GM12878 (cell line): ENCODE data around the gene ZNF682.
A peak's percentile ranks its signal among the peaks of the same experiment; 100 is the strongest.

ENCODE experiments used
- CHD4 ChIP-seq: fragments of 200-600 bp; sonication (generic); IDR thresholded peaks from 2 replicates; pipeline ENCODE4 v1.6.1; 2016; ENCODE audit warnings: mild to moderate bottlenecking
- CTCF ChIP-seq, 3 experiments: IDR thresholded peaks in 2 of 3; conservative IDR thresholded peaks in 1 of 3; 2 replicates each; pipeline ENCODE4 v1.5.1; 2011; ENCODE audit warnings: low read depth in 3 of 3, low read length in 3 of 3, mild to moderate bottlenecking in 3 of 3, control low read depth in 2 of 3, moderate library complexity in 2 of 3, inconsistent platforms in 1 of 3, mixed read lengths in 1 of 3; ENCODE audit not compliant: control insufficient read depth in 2 of 3, insufficient read depth in 1 of 3; ENCODE audit errors: extremely low read depth in 1 of 3
- EP300 ChIP-seq, 2 experiments: fragments of 150-350 bp in 1 of 2; IDR thresholded peaks; 2 replicates each; pipeline ENCODE4 v1.6.1; 2011 to 2012; ENCODE audit warnings: low read depth in 2 of 2, low read length in 2 of 2, borderline replicate concordance in 1 of 2, improper control_type of control experiment in 1 of 2, inconsistent platforms in 1 of 2; ENCODE audit not compliant: control insufficient read depth in 1 of 2
- FOXM1 ChIP-seq: IDR thresholded peaks from 2 replicates; pipeline ENCODE4 v1.6.1; 2012; ENCODE audit warnings: low read depth, mild to moderate bottlenecking, inconsistent platforms, low read length, moderate library complexity
- POLR2A ChIP-seq: IDR thresholded peaks from 2 replicates; pipeline ENCODE4 v1.6.1; 2011; ENCODE audit warnings: low read depth, mild to moderate bottlenecking, low read length
- RAD51 ChIP-seq: fragments of 450-650 bp; IDR thresholded peaks from 2 replicates; pipeline ENCODE4 v1.6.1; 2016; ENCODE audit warnings: moderate library complexity, mild to moderate bottlenecking, inconsistent platforms
- RCOR1 ChIP-seq: conservative IDR thresholded peaks from 2 replicates; pipeline ENCODE4 v1.6.1; 2012; ENCODE audit warnings: low read depth, low read length, improper control_type of control experiment
- REST ChIP-seq: IDR thresholded peaks from 2 replicates; pipeline ENCODE4 v1.6.1; 2012; ENCODE audit warnings: mild to moderate bottlenecking, low read depth, low read length
- TAF1 ChIP-seq: IDR thresholded peaks from 2 replicates; pipeline ENCODE4 v1.6.1; 2011; ENCODE audit warnings: mild to moderate bottlenecking, low read depth, low read length, borderline replicate concordance
- YY1 ChIP-seq: IDR thresholded peaks from 2 replicates; pipeline ENCODE4 v1.6.1; 2011; ENCODE audit warnings: low read depth, mild to moderate bottlenecking, low read length
- TF ChIP-seq, protein P1 (sequence below): IDR thresholded peaks from 2 replicates; pipeline ENCODE4 v1.6.1; 2012; ENCODE audit warnings: low read length, inconsistent platforms
- TF ChIP-seq, protein P2 (sequence below): fragments of 450-650 bp; conservative IDR thresholded peaks from 2 replicates; pipeline ENCODE4 v1.6.1; 2017; ENCODE audit warnings: mild to moderate bottlenecking, moderate library complexity

DNA sequence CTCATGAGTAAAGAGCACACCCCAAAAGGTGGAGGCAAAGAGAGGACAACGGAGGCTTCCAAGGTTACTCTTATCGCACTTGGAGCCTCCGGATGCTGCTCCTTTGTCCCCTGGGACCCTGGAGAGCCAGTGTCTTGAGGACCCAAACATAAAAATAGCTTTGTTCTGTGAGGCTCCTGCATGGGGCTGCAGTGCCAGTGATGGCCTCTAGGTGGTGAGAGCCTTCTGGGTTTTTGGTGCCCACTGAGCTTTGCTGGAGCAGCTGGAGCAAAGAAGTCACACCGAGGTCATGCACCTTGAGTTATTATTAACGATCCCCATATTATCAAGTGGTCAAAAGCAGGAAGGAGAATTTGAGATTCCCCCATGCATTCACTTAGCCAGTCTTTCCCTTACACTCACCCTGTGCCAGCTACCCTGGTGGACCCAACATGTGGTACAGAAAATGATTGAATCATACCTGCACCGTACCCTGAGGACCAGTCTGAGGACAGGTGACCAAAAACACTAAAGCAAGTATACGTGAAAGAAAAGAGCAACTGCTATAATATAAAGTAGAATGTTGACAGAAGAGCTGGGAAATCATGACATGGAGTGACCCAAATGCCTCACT, 41.5 kb downstream of the ZNF682 start:
- TF ChIP-seq YY1, result no peak
- no peak for TF ChIP-seq POLR2A
- peak in 2 of 3 experiments; percentile 31 to 49; a peak in 3 of 6 replicates for TF ChIP-seq CTCF (IDR thresholded peaks at IDR 0.05 in 2 of 3, conservative IDR thresholded peaks at IDR 0.05 in 1 of 3; ENCODE audit: control insufficient read depth in 2 of 3, extremely low read depth in 1 of 3, insufficient read depth in 1 of 3, low read depth in 3 of 3, low read length in 3 of 3)
- TF ChIP-seq, protein P1, sequence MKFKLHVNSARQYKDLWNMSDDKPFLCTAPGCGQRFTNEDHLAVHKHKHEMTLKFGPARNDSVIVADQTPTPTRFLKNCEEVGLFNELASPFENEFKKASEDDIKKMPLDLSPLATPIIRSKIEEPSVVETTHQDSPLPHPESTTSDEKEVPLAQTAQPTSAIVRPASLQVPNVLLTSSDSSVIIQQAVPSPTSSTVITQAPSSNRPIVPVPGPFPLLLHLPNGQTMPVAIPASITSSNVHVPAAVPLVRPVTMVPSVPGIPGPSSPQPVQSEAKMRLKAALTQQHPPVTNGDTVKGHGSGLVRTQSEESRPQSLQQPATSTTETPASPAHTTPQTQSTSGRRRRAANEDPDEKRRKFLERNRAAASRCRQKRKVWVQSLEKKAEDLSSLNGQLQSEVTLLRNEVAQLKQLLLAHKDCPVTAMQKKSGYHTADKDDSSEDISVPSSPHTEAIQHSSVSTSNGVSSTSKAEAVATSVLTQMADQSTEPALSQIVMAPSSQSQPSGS, result no peak
- TF ChIP-seq CHD4, result no peak
- no peak for TF ChIP-seq RAD51
- TF ChIP-seq TAF1, result no peak
- TF ChIP-seq, protein P2, sequence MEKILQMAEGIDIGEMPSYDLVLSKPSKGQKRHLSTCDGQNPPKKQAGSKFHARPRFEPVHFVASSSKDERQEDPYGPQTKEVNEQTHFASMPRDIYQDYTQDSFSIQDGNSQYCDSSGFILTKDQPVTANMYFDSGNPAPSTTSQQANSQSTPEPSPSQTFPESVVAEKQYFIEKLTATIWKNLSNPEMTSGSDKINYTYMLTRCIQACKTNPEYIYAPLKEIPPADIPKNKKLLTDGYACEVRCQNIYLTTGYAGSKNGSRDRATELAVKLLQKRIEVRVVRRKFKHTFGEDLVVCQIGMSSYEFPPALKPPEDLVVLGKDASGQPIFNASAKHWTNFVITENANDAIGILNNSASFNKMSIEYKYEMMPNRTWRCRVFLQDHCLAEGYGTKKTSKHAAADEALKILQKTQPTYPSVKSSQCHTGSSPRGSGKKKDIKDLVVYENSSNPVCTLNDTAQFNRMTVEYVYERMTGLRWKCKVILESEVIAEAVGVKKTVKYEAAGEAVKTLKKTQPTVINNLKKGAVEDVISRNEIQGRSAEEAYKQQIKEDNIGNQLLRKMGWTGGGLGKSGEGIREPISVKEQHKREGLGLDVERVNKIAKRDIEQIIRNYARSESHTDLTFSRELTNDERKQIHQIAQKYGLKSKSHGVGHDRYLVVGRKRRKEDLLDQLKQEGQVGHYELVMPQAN, result no peak
- no peak for TF ChIP-seq EP300 (IDR thresholded peaks at IDR 0.05; ENCODE audit: borderline replicate concordance in 1 of 2, control insufficient read depth in 1 of 2, low read depth in 2 of 2, low read length in 2 of 2)
- no peak for TF ChIP-seq RCOR1
- TF ChIP-seq REST, result no peak
- no peak for TF ChIP-seq FOXM1
